Fibroblast of the conjunctiva (primary cell): ENCODE measurements around the gene MRPL4.

ENCODE experiments used
- DNase-seq: peaks from one replicate; pipeline ENCODE4 v3.0.0-alpha.2; 2010; ENCODE audit warnings: low read depth

Gene MRPL4

GRCh38 chr19:10289167-10289835, 37.3 kb downstream of the MRPL4 start:
- no peak for DNase-seq

GRCh38 chr19:10289836-10290356, 37.9 kb downstream of the MRPL4 start, which contains the start of gene ICAM5:
Gene ICAM5, plus strand, starts transcription at chr19:10289952. Its CDS starts 92 bp downstream, at chr19:10290044.
- DNase-seq: no peak

DNA sequence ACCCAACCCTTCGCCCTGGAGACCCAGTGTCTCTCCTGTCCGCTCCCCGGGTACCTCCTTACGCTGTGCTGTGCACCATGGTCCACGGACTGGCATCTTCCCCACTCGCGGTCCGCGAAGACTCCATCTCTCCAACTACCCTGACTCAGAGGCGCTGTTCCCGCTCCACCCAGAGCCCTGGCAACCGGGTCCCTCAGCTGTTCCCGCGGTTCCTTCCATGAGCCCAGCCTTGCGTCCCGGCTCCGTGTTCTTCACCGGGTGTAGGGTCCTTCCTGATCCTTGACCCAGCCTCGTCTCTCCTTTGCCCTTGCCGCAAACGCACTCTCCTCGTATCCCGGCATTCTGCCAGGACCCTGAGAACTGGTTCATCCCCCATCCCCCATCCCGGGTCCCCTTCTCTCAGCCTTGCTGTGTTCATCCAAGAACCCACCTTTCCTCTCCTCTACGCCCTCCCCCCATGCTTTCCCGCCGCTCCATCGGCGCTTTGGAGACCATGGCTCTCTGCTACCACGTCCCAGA, 38.4 kb downstream of the MRPL4 start:
- DNase-seq: no peak

DNA sequence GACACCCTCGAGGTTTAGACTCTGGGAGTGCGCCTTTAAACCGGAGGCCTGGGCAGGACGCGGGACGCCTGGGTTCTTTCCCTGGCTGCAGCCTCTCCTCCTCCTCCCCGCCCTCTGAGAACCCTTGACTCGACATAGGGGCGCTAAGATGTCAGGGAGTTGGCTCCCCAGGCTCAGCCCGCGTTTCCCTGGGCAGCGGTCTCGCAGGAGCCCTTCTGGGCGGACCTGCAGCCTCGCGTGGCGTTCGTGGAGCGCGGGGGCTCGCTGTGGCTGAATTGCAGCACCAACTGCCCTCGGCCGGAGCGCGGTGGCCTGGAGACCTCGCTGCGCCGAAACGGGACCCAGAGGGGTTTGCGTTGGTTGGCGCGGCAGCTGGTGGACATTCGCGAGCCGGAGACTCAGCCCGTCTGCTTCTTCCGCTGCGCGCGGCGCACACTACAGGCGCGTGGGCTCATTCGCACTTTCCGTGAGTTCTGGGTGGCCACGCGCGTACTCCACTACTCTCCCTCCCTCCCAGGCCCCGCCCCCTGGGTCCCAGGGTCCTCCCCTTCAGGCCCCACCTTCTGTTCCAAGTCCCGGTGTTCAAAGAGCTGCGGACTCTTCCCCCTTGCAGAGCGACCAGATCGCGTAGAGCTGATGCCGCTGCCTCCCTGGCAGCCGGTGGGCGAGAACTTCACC, 39.0 kb downstream of the MRPL4 start:
- no peak for DNase-seq

DNA sequence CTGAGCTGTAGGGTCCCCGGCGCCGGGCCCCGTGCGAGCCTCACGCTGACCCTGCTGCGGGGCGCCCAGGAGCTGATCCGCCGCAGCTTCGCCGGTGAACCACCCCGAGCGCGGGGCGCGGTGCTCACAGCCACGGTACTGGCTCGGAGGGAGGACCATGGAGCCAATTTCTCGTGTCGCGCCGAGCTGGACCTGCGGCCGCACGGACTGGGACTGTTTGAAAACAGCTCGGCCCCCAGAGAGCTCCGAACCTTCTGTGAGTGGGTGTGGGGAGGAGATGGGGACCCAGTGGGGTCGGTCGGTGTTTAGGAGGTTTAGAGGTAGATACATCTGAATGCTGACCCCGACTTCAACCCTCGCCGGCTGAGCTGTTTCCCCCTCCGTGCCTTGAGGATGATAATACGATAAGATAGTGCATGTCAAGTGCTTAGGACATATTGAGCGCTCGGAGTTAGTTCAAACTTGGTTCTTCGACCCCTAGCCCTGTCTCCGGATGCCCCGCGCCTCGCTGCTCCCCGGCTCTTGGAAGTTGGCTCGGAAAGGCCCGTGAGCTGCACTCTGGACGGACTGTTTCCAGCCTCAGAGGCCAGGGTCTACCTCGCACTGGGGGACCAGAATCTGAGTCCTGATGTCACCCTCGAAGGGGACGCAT, 39.7 kb downstream of the MRPL4 start:
- DNase-seq: no peak

- peak; percentile 16 for DNase-seq
Observed at GRCh38 chr19:10292206-10292788, 40.3 kb downstream of the MRPL4 start.

DNA sequence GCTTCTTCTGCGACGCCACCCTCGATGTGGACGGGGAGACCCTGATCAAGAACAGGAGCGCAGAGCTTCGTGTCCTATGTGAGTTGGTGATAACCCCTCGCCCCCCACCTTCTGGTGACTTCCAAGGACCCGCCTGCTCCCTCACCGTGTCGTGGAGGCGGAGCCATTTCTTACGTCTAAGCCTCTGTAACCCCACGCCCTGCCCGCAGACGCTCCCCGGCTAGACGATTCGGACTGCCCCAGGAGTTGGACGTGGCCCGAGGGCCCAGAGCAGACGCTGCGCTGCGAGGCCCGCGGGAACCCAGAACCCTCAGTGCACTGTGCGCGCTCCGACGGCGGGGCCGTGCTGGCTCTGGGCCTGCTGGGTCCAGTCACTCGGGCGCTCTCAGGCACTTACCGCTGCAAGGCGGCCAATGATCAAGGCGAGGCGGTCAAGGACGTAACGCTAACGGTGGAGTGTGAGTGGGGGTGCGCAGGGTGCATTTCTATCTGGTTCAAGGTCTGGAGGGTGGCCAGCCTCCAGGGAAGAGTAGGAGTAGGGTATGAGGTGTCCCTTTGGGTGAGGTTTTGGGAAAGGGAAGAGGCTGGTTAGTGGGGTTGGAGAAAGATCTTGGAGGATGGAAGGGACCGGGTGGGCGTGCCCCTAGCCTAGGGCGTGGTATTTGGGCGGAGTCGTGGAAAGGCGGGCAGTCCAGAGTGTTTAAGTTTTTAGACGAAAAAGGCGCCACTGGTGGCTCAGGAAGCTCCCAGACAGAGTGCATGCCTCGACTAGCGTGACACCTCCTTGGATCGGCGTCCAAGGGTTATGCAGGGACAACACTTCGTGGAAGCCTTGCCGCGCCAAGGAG, 41.0 kb downstream of the MRPL4 start:
- DNase-seq: no peak

GRCh38 chr19:10293637-10294367, 41.8 kb downstream of the MRPL4 start:
- no peak for DNase-seq

DNA sequence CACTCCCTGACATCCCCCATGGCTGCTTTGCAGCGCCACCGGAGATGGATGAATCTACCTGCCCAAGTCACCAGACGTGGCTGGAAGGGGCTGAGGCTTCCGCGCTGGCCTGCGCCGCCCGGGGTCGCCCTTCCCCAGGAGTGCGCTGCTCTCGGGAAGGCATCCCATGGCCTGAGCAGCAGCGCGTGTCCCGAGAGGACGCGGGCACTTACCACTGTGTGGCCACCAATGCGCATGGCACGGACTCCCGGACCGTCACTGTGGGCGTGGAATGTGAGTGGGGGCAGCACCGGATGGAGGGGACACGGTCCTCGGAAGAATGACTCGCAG, 42.3 kb downstream of the MRPL4 start:
- DNase-seq: no peak

DNA sequence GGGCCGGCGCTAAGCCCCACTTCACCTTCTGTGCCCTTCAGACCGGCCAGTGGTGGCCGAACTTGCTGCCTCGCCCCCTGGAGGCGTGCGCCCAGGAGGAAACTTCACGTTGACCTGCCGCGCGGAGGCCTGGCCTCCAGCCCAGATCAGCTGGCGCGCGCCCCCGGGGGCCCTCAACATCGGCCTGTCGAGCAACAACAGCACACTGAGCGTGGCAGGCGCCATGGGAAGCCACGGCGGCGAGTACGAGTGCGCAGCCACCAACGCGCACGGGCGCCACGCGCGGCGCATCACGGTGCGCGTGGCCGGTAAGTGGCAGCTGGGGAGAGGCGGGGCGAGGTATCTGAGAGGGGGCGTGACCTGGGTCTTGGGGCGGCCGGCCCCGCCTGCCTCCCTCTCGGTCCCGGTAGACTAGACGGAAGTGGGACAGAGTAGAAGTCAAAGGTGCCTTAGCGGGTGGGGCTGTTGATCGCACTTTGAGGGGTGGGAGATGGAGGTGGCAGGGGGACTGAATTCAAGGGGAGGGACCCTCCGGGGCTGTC, 43.4 kb downstream of the MRPL4 start:
- no peak for DNase-seq

- DNase-seq: no peak
Observed at GRCh38 chr19:10295847-10296591, 44.0 kb downstream of the MRPL4 start.

GRCh38 chr19:10299545-10300458, 47.8 kb downstream of the MRPL4 start:
- no peak for DNase-seq

- no peak for DNase-seq
Observed at GRCh38 chr19:10305139-10305806, 53.3 kb downstream of the MRPL4 start.

GRCh38 chr19:10306327-10306726, 54.3 kb downstream of the MRPL4 start:
- DNase-seq: no peak

GRCh38 chr19:10309423-10309822, 57.4 kb downstream of the MRPL4 start, which contains the start of gene ZGLP1:
Gene ZGLP1, minus strand, starts transcription at chr19:10309815.
- no peak for DNase-seq
